Measurements from ENCODE around the gene SYNGR3. TPM values are rescaled to one million over a fixed set of nuclear protein-coding genes. Genes with fewer than 3 reads are reported as not detected.

The SYNGR3 gene
- total and polyA plus RNA-seq, 2 of the 13 experiments (the other 11 are each of a cell fraction or from before 2014, with no cell fraction given) = 0.97 to 5.7 TPM

- TF ChIP-seq KLF11 (CRISPR knock-in tag; IDR thresholded peaks at IDR 0.05) (no peak), SKI (IDR thresholded peaks at IDR 0.05; ENCODE audit: partially characterized antibody) (peak; percentile 34), SALL2 (CRISPR knock-in tag; IDR thresholded peaks at IDR 0.05) (no peak), HIVEP1 (CRISPR knock-in tag; IDR thresholded peaks at IDR 0.05) (0 out of 2 replicates have a peak, but pooled peaks have one; percentile 22), EHMT2 (IDR thresholded peaks at IDR 0.05; ENCODE audit: borderline replicate concordance, low read depth, low read length) (no peak), ZC3H4 (CRISPR knock-in tag; IDR thresholded peaks at IDR 0.05; ENCODE audit: borderline replicate concordance) (no peak; the same call in 1 of the 2 replicates), MAFF (IDR thresholded peaks at IDR 0.05; ENCODE audit: low read depth, low read length) (no peak), KDM4B (CRISPR knock-in tag; IDR thresholded peaks at IDR 0.05) (0 out of 2 replicates have a peak, but pooled peaks have one; percentile 75), ZNF788 (CRISPR knock-in tag; IDR thresholded peaks at IDR 0.05; ENCODE audit: borderline replicate concordance) (no peak), ZBTB42 (CRISPR knock-in tag; IDR thresholded peaks at IDR 0.05) (no peak), HMGXB4 (CRISPR knock-in tag; IDR thresholded peaks at IDR 0.05; ENCODE audit: borderline replicate concordance in 1 of 2, low read depth in 1 of 2) (peak; percentile 86 to 87), ZNF432 (CRISPR knock-in tag; IDR thresholded peaks at IDR 0.05; ENCODE audit: borderline replicate concordance) (no peak), ZKSCAN1 (IDR thresholded peaks at IDR 0.05; ENCODE audit: low read length) (no peak), SRSF1 (optimal IDR thresholded peaks at IDR 0.05; ENCODE audit: low read depth, low read length) (peak; percentile 35), ZNF580 (CRISPR knock-in tag; IDR thresholded peaks at IDR 0.05; ENCODE audit: borderline replicate concordance, low read depth) (peak; percentile 41; the same call in 1 of the 2 replicates), RNF219 (CRISPR knock-in tag; IDR thresholded peaks at IDR 0.05) (no peak)
- TF ChIP-seq, protein P1, sequence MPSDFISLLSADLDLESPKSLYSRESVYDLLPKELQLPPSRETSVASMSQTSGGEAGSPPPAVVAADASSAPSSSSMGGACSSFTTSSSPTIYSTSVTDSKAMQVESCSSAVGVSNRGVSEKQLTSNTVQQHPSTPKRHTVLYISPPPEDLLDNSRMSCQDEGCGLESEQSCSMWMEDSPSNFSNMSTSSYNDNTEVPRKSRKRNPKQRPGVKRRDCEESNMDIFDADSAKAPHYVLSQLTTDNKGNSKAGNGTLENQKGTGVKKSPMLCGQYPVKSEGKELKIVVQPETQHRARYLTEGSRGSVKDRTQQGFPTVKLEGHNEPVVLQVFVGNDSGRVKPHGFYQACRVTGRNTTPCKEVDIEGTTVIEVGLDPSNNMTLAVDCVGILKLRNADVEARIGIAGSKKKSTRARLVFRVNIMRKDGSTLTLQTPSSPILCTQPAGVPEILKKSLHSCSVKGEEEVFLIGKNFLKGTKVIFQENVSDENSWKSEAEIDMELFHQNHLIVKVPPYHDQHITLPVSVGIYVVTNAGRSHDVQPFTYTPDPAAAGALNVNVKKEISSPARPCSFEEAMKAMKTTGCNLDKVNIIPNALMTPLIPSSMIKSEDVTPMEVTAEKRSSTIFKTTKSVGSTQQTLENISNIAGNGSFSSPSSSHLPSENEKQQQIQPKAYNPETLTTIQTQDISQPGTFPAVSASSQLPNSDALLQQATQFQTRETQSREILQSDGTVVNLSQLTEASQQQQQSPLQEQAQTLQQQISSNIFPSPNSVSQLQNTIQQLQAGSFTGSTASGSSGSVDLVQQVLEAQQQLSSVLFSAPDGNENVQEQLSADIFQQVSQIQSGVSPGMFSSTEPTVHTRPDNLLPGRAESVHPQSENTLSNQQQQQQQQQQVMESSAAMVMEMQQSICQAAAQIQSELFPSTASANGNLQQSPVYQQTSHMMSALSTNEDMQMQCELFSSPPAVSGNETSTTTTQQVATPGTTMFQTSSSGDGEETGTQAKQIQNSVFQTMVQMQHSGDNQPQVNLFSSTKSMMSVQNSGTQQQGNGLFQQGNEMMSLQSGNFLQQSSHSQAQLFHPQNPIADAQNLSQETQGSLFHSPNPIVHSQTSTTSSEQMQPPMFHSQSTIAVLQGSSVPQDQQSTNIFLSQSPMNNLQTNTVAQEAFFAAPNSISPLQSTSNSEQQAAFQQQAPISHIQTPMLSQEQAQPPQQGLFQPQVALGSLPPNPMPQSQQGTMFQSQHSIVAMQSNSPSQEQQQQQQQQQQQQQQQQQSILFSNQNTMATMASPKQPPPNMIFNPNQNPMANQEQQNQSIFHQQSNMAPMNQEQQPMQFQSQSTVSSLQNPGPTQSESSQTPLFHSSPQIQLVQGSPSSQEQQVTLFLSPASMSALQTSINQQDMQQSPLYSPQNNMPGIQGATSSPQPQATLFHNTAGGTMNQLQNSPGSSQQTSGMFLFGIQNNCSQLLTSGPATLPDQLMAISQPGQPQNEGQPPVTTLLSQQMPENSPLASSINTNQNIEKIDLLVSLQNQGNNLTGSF (CRISPR knock-in tag; IDR thresholded peaks at IDR 0.05) = no peak
- TF ChIP-seq, protein P2, sequence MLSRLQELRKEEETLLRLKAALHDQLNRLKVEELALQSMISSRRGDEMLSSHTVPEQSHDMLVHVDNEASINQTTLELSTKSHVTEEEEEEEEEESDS (CRISPR knock-in tag; IDR thresholded peaks at IDR 0.05; ENCODE audit: borderline replicate concordance) = no peak
Observed at GRCh38 chr16:2023092-2024031, 33.6 kb downstream of the SYNGR3 start (continued).

All from HepG2 (cell line).